BLaER1 (cell line): ENCODE results near the gene MYH7.

Experiments
- H3K27ac ChIP-seq: shearing (Covaris generic); formaldehyde crosslinking; 2 replicates; pipeline ENCODE4 v1.8.1; 2022
- H3K27me3 ChIP-seq: shearing (Covaris generic); formaldehyde crosslinking; 2 replicates; pipeline ENCODE4 v1.8.1; 2022
- H3K36me3 ChIP-seq: shearing (Covaris generic); formaldehyde crosslinking; 2 replicates; pipeline ENCODE4 v1.8.1; 2022
- H3K4me1 ChIP-seq: shearing (Covaris generic); formaldehyde crosslinking; 2 replicates; pipeline ENCODE4 v1.8.1; 2022
- H3K4me2 ChIP-seq: shearing (Covaris generic); formaldehyde crosslinking; 2 replicates; pipeline ENCODE4 v1.8.1; 2022
- H3K4me3 ChIP-seq: shearing (Covaris generic); formaldehyde crosslinking; 2 replicates; pipeline ENCODE4 v1.8.1; 2022
- H3K9ac ChIP-seq: shearing (Covaris generic); formaldehyde crosslinking; 2 replicates; pipeline ENCODE4 v1.8.1; 2022
- H3K9me3 ChIP-seq: shearing (Covaris generic); formaldehyde crosslinking; 2 replicates; pipeline ENCODE4 v1.8.1; 2022
- H4K20me1 ChIP-seq: shearing (Covaris generic); formaldehyde crosslinking; 2 replicates; pipeline ENCODE4 v1.8.1; 2022
- Cebpa-rat ChIP-seq: shearing (Covaris generic); IDR thresholded peaks from 2 replicates; pipeline ENCODE4 v1.8.1; 2022

The MYH7 gene

DNA sequence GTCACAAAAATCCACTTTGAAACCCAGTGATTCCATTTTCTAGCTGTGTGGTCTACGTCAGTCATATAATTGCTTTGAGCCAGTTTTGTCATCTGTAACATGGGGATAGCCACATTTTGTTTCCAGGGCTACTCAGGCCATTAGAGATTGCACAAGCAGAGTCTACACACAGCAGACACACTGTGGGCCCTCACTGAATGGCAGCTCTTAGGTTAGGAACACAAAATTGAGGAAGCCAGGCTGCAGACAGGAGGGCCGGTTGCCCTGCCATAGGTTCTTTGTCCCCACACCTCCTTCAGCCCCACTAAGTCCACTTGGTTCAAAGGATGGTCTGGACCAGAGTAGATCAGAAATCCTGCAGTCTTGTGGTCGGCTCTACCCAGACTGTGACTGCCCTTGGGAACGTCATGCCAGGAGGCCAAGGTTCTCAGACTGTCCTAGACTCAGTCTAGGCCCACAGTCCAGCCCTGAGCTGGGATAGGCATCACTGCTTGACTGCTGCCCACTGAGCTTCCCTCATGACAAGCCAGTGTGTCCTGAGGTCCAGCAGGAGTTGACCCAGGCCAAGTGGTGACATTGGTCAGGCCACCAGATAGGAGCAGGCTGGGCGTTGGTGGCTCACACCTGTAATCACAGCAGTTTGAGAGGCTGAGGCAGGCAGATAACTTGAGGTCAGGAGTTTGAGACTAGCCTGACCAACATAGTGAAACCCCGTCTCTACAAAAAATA is 3.8 kb upstream of the MYH7 start:
- Histone ChIP-seq H3K4me3 (no peak overlapping the region), H3K4me1 (no peaks in the 10 kb centered on the region), H3K27me3 (no peaks in the 10 kb centered on the region), H3K9me3 (no peaks in the 10 kb centered on the region), H4K20me1 (no peaks in the 10 kb centered on the region), H3K27ac (no peak overlapping the region), H3K9ac (no peak overlapping the region), H3K4me2 (no peak overlapping the region), H3K36me3 (no peaks in the 10 kb centered on the region)
- no peak for TF ChIP-seq Cebpa-rat

GRCh38 chr14:23438101-23438971 is 2.9 kb upstream of the MYH7 start:
- Histone ChIP-seq H3K27ac (no peak overlapping the region), H4K20me1 (no peaks in the 10 kb centered on the region), H3K27me3 (no peaks in the 10 kb centered on the region), H3K9me3 (no peaks in the 10 kb centered on the region), H3K9ac (no peak overlapping the region), H3K36me3 (no peaks in the 10 kb centered on the region), H3K4me2 (no peak overlapping the region), H3K4me1 (no peaks in the 10 kb centered on the region), H3K4me3 (no peak overlapping the region)
- TF ChIP-seq Cebpa-rat: no peak

DNA sequence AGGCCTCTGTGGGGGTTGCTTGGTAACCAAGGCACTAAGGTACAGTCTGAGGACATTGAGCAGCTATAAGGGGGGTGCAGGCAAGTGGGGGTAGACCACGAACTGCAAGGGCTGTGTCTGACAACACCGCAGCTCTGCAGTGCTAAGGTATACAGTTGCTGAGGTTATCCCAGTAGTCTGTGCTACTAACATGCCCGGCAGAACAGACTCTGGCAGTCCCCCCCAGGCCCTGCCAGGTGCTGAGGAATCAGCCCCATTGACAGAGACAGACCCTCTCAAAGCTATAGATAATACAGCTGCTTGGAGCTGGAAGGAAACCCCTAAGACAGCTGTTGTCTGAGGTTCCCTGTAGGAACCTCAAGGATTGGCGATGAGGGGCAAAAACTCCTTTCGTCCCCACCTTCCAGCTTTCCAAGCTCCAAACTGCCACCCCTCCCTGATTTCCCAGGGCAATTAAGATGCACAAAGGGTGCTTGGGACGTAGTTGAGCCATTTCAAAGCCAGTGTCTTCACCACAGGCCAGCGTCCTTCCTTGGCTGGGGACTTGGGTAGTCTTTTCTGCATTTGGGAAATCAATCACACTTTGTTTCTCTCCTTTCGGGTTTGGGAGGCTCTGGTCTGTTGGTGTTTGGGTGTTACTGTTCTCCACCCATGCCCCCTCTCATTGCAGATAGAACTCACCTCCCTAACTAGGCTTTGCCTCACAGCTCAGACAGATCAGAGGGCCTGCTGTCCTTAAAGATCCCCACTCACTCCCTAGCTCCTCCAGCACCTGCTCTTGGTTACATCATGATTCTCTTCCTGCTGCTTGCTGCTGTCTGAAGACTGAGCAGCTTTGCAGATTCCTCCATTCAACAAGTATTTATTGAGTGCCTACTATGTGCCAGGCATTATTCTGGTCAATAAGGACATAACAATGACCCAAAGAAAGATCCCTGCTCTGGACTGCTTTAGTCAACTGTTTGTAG is 2.0 kb upstream of the MYH7 start:
- TF ChIP-seq Cebpa-rat: no peak
- H3K27me3 ChIP-seq: no peaks in the 10 kb centered on the region

GRCh38 chr14:23436327-23437132 is 1.1 kb upstream of the MYH7 start:
- Histone ChIP-seq H3K36me3 (no peaks in the 10 kb centered on the region), H3K27ac (no peak overlapping the region), H3K4me2 (no peak overlapping the region), H3K9ac (no peak overlapping the region), H3K4me3 (no peak overlapping the region), H4K20me1 (no peaks in the 10 kb centered on the region), H3K9me3 (no peaks in the 10 kb centered on the region), H3K4me1 (no peaks in the 10 kb centered on the region), H3K27me3 (no peaks in the 10 kb centered on the region)
- no peak for TF ChIP-seq Cebpa-rat

More for the DNA sequence above, 2.0 kb upstream of the MYH7 start:
- no peaks in the 10 kb centered on the region for H3K36me3 ChIP-seq
- H3K4me2 ChIP-seq: no peak overlapping the region
- H3K9ac ChIP-seq: no peak overlapping the region
- no peaks in the 10 kb centered on the region for H4K20me1 ChIP-seq
- no peak overlapping the region for H3K4me3 ChIP-seq
- H3K9me3 ChIP-seq: no peaks in the 10 kb centered on the region
- no peaks in the 10 kb centered on the region for H3K4me1 ChIP-seq
- no peak overlapping the region for H3K27ac ChIP-seq

DNA sequence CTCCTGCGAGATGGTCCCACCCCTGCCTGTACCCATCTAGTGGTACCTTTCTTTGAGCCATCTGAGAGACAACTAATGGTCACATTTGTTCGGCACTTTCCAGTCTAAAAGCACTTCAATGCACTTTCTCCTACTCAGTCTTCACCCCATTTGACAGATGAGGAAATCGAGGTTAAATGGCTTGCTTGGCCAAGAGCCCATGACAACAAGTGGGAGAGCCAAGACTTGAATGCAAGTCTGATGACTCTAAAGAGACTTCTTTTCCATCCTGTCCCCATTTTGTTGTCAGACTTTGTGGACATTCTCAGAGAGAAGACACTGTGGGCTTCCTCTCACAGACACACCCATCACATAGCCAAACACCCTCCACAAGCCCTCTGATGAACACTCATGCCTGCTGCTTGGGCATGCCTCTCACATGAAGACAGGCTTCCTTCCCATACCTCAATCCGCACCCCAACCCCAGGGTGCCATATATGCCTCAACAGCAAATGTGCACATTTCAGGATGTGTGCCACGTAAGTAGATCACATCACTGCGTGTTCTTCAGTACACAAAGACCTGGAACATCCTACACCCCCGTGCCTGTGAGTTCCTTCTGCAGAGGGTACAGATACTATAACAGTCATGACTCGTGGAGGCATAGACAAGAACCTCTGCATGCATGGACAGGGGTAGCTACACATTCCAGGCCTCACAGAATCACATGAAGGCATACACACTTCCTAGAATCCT is 805 bp downstream of the MYH7 start:
- TF ChIP-seq Cebpa-rat: no peak
- H3K9ac ChIP-seq: no peak overlapping the region

DNA sequence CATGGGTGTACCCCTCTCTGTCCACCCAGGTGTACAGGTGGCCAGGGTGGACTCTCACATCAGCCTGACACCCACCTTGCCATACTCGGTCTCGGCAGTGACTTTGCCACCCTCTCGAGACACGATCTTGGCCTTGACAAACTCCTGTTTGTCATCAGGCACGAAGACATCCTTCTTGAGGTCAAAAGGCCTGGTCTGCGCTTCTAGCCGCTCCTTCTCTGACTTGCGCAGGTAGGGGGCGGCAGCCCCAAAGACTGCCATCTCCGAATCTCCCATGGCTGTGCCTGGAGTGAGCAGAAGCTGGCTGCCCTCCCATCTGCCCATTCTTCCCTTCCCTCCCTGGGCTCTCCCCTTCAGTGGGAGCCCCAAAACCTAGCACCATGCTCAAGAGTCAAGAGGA is 2.0 kb downstream of the MYH7 start:
- H4K20me1 ChIP-seq: no peaks in the 10 kb centered on the region
- H3K9ac ChIP-seq: no peak overlapping the region
- H3K27me3 ChIP-seq: no peaks in the 10 kb centered on the region

More for the DNA sequence above, 805 bp downstream of the MYH7 start:
- Histone ChIP-seq H3K9me3 (no peaks in the 10 kb centered on the region), H4K20me1 (no peaks in the 10 kb centered on the region), H3K4me2 (no peak overlapping the region), H3K4me3 (no peak overlapping the region), H3K27ac (no peak overlapping the region), H3K27me3 (no peaks in the 10 kb centered on the region), H3K4me1 (no peaks in the 10 kb centered on the region), H3K36me3 (no peaks in the 10 kb centered on the region)

GRCh38 chr14:23432946-23433345 is 2.5 kb downstream of the MYH7 start:
- H3K9me3 ChIP-seq: no peaks in the 10 kb centered on the region
- H3K4me3 ChIP-seq: no peak overlapping the region
- H3K4me2 ChIP-seq: no peak overlapping the region
- H4K20me1 ChIP-seq: no peaks in the 10 kb centered on the region
- H3K36me3 ChIP-seq: no peaks in the 10 kb centered on the region
- H3K4me1 ChIP-seq: no peaks in the 10 kb centered on the region
- no peaks in the 10 kb centered on the region for H3K27me3 ChIP-seq
- no peak overlapping the region for H3K9ac ChIP-seq
- no peak overlapping the region for H3K27ac ChIP-seq
- TF ChIP-seq Cebpa-rat: no peak

More for the DNA sequence above, 2.0 kb downstream of the MYH7 start:
- TF ChIP-seq Cebpa-rat: no peak
- H3K36me3 ChIP-seq: no peaks in the 10 kb centered on the region
- no peak overlapping the region for H3K27ac ChIP-seq
- H3K9me3 ChIP-seq: no peaks in the 10 kb centered on the region
- H3K4me3 ChIP-seq: no peak overlapping the region
- no peak overlapping the region for H3K4me2 ChIP-seq
- H3K4me1 ChIP-seq: no peaks in the 10 kb centered on the region

DNA sequence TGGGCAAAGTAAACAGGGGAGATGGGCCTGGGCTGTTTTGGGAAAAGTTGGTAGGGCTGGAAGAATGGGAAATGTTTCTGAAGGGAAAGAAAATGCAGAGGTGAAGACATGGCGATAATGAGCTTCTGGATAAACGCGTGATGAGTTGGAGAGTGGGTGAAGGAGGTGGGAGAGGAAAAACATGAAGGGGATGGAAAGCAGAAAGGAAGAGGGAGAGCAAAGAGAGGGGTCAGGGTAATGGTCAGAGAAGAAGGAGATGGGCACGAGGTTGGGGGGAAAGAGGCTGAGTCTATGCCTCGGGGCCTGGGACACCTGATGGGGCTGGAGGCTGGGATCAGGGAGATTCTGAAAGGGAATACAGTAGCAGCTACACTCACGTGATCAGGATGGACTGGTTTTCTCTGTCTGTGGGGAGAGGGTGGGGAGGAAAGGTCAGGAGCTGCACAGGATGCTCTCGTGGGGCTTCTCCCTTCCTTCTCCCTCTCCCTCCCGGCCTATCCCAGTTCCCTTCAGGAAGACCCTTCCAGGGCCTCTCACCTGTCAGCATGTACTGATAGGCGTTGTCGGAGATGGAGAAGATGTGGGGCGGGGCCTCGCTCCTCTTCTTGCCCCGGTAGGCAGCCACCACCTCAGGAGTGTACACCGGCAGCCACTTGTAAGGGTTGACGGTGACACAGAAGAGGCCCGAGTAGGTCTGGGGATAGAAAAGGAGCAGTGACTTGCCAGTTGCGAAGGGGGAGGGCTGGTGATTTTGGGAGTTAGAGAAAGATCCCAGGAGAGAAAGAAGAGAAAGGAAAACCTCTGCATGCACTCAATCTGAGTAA is 3.1 kb downstream of the MYH7 start:
- H3K27ac ChIP-seq: no peak overlapping the region
- no peaks in the 10 kb centered on the region for H3K27me3 ChIP-seq
- no peak overlapping the region for H3K4me3 ChIP-seq
- no peaks in the 10 kb centered on the region for H3K4me1 ChIP-seq
- no peak overlapping the region for H3K9ac ChIP-seq
- H3K9me3 ChIP-seq: 0 out of 2 replicates have a peak, but pooled peaks cover 3% of the 10 kb centered on the region
- no peaks in the 10 kb centered on the region for H3K36me3 ChIP-seq
- no peak for TF ChIP-seq Cebpa-rat
- H4K20me1 ChIP-seq: no peaks in the 10 kb centered on the region
- H3K4me2 ChIP-seq: no peak overlapping the region
